GM18861 (cell line): ENCODE data around the gene USP3.

Experiments
- ATAC-seq: cut with Tn5 transposase; IDR thresholded peaks from one replicate; pipeline ENCODE4 v1.9.1; 2021; ENCODE audit not compliant: unreplicated experiment

USP3 gene

DNA sequence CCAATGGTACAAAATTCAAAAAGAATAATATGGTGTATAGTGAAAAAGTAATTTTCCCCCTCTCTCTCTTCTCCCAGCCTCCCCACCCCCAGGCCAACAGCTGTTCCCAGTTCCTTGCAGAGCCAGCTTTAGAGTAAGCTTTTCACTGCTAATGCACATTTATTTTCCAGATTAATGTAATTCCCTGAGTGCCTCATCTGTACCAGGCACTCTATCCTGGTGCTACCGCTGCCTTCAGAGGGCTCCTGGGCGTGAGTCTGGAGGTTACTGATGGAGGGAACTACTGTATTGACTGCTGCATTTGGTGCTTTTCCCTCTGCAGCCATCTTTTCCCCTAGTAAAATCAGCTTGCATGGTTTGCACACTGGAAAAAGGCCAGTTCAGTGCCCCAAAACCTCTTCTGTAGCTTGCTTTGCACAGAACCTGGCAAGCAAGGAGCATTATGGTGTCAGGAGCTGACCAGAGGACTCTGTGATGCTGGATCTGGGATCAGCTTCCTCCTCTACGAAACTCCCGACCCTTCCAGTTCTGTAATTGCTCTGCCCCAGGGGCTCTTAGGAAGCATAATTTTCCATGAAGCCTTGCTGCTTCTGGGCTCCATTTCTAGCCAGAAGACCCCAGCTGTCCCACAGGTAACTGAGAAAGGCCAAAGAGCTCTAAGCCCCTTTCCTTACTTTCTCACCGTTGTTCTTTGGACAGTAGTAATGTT is 8.5 kb upstream of the USP3 start:
- ATAC-seq, result no peak

DNA sequence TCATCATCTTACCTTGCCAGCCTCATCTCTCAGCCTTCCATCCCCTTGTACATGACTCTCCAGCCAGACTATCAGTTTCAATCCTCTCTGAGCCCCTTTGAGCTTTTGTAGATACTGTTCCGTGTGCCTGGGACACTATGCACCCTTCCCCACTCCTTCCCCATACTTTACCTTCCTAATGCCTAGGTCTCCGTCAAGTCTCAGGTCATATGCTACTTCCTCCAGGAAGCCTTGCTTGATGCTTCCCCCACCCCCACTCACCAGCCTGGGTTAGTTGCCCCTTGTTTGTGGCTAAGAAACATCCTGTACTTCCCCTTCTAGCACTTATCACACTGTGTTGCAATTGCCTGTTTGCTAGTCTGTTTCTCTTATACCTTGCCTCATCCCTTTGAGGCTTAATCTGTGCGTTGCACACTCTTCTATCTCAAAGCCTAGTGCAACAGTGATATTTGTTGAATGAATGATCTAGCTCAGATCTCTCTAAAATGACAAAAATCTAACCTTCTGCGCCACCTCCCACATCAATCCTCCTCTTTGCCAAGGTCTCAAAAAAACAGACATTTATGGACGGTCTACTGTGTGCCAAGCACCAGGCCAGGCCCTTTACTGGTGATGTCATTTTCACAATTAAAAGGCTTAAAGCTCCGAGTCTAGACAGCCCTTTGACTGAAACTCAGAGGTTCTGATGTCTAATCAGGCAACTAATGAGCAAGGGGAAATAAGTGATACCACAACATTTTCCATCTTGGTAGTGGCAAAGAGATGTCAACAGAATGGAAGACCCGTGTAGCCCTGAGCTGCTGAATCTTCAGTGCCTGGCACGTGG is 6.5 kb upstream of the USP3 start:
- no peak for ATAC-seq

- no peak for ATAC-seq
Observed at GRCh38 chr15:63499175-63499549, 5.2 kb upstream of the USP3 start.

GRCh38 chr15:63499611-63500010 is 4.8 kb upstream of the USP3 start:
- no peak for ATAC-seq

DNA sequence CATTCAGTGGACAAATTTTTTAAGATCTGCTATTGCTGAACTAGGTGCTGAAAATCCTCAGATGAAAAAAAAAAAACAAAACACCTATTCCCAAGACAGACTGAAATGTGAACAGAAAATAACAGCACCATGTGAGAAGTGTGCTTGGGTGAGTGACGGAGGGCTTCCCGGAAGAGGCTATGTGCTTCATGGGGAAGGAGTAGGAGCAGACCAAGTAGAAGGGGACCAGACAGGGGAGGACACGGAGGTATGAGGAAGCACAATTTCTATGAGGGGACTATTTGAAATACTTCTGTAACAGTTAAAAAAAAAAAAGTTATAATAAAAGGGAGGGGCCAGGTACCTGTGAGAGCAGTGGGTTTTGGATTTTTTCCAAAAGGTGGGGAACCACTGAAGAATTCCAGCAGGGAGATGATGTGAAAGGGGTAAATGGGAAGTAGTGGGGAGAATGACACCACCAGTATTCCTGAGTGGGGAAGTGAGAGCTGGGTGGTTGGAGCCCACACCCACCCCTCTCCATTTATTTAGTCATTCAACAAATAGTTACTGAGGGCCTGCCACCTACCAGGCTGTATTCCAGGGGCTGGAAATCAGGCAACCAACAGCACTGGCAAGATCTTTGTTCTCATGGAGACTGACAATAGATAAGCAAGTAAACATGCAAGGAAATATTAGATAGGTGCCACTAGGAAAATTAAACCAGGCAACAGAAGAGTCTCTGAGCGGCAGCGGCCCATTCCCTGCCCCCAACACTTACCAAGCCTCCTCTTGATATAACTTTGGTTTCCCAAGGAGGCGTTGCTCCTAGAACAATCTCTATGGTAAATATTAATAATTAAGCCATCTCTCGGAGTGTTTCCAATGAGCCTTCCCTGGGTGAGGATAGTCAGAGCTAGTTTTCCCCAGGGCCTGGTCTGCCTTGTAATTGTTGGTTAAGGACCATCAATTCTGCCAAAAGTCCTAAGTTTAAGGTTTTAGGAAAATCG is 3.8 kb upstream of the USP3 start:
- ATAC-seq, result no peak

GRCh38 chr15:63501256-63502089 is 2.9 kb upstream of the USP3 start:
- ATAC-seq, result no peak

- no peak for ATAC-seq
Observed at GRCh38 chr15:63502137-63502766, 2.1 kb upstream of the USP3 start.

DNA sequence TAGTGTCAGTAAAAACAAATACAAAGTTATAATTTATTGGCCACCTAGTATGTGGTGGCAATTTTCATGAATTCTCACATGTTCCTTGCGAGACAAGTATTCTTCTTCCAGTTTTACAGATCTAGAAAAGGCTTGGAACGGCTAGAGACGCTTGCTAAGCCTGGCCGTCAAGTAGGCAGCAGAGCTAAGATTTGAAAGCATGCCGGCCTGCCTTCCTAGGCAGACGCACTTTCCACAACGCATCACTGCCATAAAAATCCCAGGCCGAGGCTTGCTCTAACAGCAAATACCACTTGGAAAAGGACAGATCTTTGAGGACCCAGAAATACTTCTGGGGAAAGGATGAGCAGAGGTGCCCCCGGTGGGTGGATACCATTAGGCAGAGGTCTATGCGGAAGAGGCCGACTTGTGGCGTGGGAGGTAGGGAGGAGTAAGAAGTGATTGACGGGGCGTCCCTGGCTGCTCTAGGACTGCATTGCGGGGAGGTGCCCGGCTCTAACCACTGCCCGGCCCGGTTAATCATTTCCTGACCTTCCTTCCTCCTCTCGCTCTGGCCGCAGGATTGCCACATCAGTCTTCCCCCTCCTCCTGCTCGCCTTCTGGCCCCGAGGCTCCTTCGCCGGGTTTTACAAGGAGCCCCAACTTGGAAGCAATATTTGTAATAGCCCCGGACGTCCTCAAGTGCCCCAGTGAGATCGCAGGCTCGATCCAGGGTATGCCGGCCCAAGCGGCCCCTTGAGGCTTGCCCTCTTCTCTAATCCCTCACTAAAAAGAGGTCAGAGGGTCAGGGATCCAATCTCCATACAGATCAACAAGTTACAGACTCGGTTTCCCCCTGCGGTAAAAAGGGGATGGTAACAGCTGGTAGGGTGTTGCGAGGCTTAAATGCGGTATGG is 1.3 kb upstream of the USP3 start:
- ATAC-seq, result peak; percentile 46

DNA sequence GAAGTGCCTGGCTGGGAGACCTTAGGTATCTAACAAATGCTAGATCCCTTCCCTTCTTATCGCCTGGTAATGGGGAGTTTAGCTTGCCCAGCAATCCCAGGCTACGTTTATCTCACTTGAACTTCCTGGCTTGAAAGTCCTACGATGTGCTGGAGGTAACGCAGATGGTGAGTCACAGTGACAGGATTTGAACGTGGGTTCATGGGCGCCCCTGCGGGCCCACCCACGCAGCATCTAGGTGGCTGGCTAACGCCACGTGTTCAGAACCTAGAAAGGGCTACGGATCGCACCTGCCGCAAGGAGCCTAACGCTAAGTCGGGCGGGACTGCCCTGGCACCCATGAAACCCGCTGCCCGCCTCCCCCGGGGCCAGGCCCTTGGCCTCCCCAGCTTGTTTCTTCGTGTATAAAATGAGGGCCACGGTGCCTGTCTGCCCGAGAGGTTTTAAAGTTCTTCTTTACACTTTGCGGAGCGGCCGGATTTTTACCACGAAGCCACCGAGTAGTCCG is 600 bp upstream of the USP3 start:
- peak; percentile 24 for ATAC-seq

DNA sequence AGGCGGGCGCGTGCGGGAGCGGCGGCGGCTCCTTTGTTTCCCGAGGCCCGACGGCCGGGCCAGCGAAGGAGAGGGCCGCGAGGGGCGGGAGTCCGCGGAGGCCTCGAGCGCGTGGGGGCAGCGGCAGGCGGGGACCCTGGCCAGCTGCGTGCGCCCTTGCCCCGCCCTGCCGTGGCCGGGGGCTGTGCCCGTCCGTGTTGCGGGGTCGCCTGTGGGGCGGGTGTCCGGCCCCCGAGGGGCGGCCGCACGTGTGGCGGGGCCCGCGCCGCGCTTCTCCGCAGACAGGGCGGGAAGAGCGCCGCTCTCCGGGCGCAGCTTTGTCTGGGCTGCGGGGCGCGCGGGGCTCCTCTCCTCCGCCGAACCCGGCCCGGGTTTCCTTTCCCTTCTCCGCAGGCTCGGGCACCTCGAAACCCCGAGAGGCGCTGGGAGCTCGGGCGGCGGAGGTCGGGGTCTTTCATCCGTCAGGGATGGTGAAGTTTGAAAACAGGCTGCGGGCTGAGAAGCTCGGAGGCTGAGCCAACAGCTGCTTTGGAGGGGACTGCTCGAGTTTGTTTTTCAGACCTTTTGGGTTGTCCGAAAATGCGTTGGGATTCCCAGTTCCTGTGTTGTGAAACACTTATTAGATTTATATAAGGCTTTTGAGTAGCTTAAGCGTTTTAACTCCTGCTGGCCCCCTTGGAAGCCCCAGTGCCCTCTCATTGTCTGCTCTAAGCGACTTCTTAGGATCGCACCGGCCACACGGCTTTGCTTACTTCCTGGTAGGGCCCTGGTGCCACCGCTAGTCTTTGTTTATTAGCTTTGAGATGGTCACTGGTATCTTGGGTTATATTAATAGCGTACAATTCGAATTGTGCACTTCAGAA is 817 bp downstream of the USP3 start:
- ATAC-seq, result no peak

- no peak for ATAC-seq
Observed at GRCh38 chr15:63505842-63506222, 1.4 kb downstream of the USP3 start.

DNA sequence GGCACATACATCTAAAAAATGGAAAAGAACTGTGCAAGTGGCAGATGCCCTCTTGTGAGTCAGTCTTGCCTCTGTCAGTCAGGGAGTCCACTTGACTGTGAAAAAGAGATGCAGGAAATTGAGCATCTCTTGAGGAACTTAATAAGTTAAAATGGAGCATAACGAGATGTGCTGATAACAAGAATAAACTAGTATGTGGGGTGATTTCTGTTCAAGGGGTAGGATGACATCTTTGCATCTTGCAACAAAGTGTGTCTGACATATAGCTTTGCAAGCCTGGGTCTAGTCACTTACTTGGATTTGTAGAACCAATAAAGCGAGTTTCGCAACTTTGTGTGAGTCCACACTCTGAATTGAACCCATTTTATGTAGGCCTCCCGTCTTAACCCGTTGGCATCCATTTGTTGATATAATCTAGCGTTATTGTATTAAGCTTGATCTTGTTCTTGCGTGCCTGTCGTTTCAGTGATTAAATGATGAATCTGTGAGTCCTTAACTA is 2.2 kb downstream of the USP3 start:
- no peak for ATAC-seq

GRCh38 chr15:63507878-63508818 is 3.8 kb downstream of the USP3 start:
- no peak for ATAC-seq

- no peak for ATAC-seq
Observed at GRCh38 chr15:63509056-63509954, 4.9 kb downstream of the USP3 start.
